MM.1S (cell line): Measurements from ENCODE around the gene RAPGEF2.

ENCODE experiments used
- EZH2phosphoT487 ChIP-seq: fragments of 300-600 bp; sonication (generic); IDR thresholded peaks from 2 replicates; pipeline ENCODE4 v1.6.1; 2018; ENCODE audit warnings: antibody characterized with exemption, low read length
- TF ChIP-seq, protein P1 (sequence below): fragments of 300-600 bp; sonication (generic); IDR thresholded peaks from 2 replicates; pipeline ENCODE4 v1.5.1; 2016; ENCODE audit warnings: antibody characterized with exemption, low read length, mixed read lengths

DNA sequence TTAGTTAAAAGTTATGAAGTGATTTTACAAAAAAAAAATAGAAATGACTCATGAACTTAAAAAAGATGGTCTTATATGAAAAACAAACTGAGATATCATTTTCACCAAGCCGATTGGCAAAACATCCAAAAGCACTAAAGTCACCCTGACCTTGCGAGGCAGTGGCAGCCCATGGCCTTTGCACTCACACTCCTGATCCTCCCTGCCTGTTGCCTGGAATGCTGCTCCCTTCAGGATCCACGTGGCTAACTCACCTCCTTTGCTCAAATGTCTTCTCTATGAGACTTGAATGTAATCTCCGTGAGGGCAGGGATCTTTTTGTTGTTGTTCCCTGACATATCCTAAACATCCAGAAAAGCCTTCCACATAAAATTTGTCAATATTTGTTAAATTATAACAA is 106.4 kb downstream of the RAPGEF2 start:
- TF ChIP-seq, protein P1, sequence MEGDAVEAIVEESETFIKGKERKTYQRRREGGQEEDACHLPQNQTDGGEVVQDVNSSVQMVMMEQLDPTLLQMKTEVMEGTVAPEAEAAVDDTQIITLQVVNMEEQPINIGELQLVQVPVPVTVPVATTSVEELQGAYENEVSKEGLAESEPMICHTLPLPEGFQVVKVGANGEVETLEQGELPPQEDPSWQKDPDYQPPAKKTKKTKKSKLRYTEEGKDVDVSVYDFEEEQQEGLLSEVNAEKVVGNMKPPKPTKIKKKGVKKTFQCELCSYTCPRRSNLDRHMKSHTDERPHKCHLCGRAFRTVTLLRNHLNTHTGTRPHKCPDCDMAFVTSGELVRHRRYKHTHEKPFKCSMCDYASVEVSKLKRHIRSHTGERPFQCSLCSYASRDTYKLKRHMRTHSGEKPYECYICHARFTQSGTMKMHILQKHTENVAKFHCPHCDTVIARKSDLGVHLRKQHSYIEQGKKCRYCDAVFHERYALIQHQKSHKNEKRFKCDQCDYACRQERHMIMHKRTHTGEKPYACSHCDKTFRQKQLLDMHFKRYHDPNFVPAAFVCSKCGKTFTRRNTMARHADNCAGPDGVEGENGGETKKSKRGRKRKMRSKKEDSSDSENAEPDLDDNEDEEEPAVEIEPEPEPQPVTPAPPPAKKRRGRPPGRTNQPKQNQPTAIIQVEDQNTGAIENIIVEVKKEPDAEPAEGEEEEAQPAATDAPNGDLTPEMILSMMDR = no peak
- no peak for TF ChIP-seq EZH2phosphoT487
